Activated gamma-delta T cell (primary cell): Measurements from ENCODE around the gene PRKN.

Experiments
- DNase-seq: peaks from one replicate; lab custom pipeline; 2025; lab: John Stamatoyannopoulos, UW

PRKN gene

DNA sequence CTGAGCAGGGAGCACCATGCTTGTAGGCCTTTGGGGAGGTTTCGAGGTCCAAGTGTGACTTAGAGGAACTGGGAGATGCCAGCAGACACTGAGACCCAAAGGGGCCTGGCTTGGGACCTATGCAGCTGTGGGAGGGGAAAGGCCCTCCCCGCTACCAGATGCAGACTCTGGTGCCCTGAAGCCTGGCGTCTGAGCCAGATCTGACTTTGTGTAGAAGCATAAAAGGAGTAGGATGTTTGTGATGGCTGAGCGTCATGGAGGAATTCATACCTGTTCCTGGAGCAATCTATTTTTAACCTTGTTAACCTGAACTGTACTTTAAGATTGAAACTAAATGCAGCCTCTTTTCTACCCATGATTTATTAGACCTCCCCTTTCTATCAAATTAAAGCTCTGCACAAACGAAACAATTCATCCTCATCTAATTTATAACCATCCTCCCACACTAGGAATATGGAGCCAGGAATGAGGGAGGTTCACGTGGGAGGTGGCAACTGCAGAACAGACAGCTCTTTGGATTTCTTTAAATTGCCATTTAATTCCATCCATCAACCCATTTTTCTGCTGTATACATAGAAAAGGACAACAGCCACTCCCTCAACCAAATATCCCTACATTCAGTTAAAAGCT, 1281.2 kb downstream of the PRKN start:
- DNase-seq: no peak

- DNase-seq: no peak
These were observed 1282.4 kb downstream of the PRKN start for GRCh38 chr6:161445021-161445799.

- DNase-seq: no peak
These were observed 1283.1 kb downstream of the PRKN start for GRCh38 chr6:161444464-161444863.

DNA sequence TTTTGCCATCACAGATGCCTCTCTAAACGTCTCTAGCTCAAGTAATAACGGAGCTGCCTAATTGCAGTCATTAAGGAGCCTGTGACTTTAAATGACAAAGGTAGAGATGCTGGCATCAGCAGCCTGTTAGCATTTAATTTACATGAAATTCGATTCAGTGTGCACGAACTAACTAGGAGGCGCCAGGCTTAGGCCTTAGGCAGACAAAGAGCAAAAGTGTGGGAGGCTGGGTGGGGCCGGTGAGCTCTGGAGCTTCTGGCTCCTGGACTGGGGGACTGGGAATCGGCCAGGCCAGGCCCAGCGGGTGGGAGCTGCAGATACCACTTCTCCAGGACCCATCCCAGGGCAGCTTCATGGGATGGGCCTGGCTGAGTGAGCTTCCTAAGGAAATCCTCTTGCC, 1283.7 kb downstream of the PRKN start:
- no peak for DNase-seq

DNA sequence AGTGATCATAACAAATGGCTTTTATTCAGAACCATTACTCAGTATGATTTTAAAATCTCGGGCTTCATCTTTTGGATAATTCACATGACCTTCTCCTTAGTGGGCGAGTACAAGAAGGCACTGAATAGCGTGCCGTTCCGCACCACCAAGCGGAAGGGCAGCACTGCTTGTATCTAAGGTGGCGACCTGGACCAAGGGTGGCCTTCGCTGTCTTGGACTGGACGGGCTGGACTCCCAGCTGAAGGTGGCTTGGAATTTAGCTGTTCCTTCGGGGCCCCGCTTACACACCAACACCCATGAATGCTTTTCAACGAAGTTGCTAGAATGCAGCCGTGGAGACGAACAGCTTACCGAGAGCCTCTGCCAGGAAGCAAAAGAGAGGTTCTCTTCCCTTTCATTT, 1285.1 kb downstream of the PRKN start:
- DNase-seq: no peak

DNA sequence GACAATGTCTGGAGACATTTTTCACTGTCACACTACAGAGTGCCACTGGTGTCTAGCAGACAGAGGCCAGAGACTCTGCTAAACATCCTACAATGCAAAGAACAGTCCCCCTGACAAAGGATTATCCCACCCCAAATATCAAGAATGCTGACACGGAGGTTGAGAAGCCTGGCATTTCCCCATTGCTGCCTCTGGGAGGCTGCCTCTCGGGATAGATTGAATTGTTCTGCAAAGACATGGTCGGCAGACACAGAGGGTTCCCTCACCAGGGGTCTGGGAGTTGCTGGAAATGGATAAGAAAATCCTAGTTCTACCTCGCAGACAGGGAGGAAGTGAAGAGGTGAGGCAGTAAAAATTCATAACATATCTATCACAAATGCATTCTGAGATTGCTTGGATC, 1287.3 kb downstream of the PRKN start:
- no peak for DNase-seq

- DNase-seq: no peak
These were observed 1288.5 kb downstream of the PRKN start for GRCh38 chr6:161439093-161439492.

- no peak for DNase-seq
These were observed 1289.0 kb downstream of the PRKN start for GRCh38 chr6:161438430-161439030.

GRCh38 chr6:161437851-161438250, 1289.7 kb downstream of the PRKN start:
- DNase-seq: no peak

- no peak for DNase-seq
These were observed 1291.3 kb downstream of the PRKN start for GRCh38 chr6:161436106-161436876.

- no peak for DNase-seq
These were observed 1291.9 kb downstream of the PRKN start for GRCh38 chr6:161435748-161436070.

GRCh38 chr6:161434921-161435747, 1292.4 kb downstream of the PRKN start:
- DNase-seq: no peak

DNA sequence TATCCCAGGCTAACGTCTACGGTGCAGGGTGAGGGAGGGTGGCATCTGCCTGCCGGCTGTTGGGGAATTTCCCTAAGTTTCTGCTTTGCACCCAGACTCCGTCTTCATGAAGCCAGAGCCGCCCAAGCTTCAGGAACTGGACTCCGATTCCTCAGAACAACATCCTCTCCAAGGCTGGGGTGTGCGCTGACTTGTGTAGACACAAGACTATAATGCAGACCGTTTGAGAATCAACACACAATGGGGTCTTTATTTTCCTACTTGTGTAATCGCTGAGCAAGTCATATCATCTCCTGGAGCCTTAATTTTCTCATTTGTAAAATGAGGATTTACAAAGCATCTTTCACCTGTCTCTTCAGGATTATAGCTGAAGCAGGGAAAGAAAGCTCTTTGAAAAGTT, 1293.2 kb downstream of the PRKN start:
- DNase-seq: no peak

DNA sequence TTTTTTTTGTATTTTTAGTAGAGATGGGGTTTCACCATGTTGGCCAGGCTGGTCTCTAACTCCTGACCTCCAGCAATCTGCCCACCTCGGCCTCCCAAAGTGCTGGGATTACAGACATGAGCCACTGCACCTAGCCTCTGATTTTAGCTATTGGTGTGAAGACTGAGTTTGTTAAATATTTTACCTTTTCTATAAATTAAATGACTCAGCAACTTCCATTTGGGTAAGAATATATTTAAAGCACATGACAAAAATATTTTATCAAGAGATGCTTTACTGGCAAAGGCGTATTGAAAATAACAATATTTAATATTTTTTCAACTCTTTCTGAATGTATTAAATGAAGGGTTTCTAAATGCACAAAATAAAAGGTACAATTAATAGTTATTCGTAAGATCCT, 1295.0 kb downstream of the PRKN start:
- no peak for DNase-seq

DNA sequence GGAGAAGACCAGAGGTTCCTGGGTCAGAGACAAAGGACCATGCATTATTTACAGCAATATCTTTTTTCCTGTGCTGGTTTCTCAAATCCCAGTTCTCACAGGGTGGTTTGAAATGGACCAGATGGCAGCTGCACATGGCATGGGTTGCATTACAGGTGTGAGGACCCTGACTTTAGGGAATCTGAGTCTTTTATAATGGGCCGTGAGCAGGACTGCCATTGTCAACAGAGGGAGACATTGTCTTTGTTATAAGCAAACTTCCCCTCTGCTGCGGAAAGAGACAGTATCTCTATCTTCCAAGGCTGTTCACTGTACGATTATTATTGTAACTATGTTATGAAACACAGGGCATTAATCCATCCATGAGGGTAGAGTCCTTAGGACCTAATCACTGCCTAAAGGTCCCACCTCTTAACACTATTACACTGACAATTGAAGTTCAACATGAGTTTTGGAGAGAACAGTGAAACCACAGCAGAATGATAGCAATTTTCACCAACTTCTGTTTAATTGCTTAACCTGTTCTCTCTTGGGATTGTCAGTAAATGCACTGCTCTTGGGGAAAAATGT, 1297.6 kb downstream of the PRKN start:
- DNase-seq: no peak

DNA sequence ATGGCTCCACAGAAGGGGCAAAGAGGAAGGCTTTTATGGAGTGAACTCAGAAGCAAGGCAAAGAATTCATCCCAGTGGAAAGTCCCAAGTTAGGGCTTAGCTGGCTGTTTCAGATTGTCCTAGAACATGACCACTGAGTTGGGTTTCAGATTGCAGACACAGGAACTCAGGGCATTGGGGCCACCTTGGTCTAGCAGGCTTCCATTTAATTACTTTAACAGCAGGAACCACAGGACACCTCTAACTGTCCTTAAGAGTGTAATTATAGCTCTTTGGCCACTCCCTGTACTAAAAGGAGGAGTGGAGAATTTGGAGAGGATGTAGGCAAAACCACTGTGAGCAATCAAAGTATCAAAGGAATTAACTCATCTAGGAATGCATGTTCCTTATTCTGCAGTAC, 1303.1 kb downstream of the PRKN start:
- no peak for DNase-seq

- DNase-seq: no peak
These were observed 1304.6 kb downstream of the PRKN start for GRCh38 chr6:161422710-161423680.

DNA sequence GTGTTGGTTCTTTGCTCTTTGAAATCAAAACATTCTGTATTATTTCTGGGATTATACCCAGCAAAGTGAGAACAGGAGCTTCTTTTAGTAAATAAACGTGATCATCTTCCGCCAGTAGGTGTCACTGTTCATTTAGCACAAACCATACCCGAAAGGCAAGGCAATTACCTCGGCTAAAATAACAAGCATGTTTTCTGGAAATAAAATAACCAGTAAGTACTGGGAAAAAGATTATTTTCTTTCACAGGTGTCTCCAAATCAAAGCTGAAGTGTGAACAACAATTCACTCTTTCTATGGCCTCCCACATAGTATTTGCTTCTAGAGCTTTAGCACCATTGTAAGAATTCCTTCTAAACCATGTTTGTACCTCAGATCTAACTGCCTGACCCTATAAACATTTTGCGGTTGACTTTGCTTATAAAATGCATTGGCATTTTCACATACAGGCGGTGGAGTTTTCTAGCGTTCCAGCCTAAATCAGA, 1309.1 kb downstream of the PRKN start:
- no peak for DNase-seq

DNA sequence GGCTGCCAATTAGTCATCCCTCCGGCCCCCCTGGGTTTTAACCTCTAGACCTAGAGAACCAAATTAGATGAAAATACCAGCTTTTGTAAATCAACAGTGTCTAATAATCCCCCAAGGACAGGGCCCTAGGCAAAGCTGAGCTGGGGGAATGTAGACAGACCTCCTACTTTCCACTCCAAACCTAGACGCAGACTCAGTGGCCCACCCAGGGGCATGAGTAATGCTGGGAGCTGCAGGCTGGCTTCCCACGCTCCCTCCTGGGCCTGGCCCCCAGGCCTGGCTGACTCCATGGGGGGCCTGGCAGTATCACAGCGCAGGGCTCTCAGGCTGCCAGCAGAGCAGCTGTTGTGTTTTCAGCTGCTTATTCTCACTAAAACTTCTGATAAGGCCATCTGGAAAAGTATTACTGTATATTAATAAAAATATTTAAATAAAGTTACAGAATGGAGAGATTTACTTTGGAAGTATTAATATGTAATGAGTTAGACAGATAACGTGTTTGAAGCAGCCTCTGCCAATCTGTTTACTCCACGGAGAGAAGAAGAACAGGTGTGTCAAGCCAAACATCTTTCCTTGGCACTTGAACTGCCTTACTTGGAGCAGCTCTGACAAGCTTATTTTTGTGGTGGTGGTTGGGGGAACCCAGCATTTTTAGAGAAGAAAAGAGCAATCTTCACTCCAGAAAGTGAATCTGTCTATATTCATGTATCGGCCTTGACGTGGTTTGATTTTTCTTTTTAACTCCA, 1309.7 kb downstream of the PRKN start:
- DNase-seq: no peak
